H1 (cell line): Measurements from ENCODE around the gene NCR2. TPM values are rescaled to one million over a fixed set of nuclear protein-coding genes. Genes with fewer than 3 reads are reported as not detected.

Experiments
- ASH2L ChIP-seq: fragments of 200-600, 300-600 bp; sonication (generic); IDR thresholded peaks from one replicate; pipeline ENCODE4 v1.7.1; 2017; ENCODE audit warnings: low read length
- FOSL1 ChIP-seq: IDR thresholded peaks from 2 replicates; pipeline ENCODE4 v1.6.1; 2011; ENCODE audit warnings: mild to moderate bottlenecking, low read depth, low read length, moderate library complexity; ENCODE audit not compliant: insufficient read depth
- HDAC6 ChIP-seq: IDR thresholded peaks from one replicate; pipeline ENCODE4 v1.7.1; 2012; ENCODE audit warnings: low read depth, mild to moderate bottlenecking, inconsistent platforms, low read length, moderate library complexity
- KDM4A ChIP-seq: IDR thresholded peaks from one replicate; pipeline ENCODE4 v1.7.1; 2012; ENCODE audit warnings: low read depth, mild to moderate bottlenecking, moderate library complexity, low read length, inconsistent platforms; ENCODE audit not compliant: severe bottlenecking
- polyA plus RNA-seq, 7 experiments: library from polyadenylated mRNA; depleted of rRNA in 3 of 7; stranded (reverse) in 5 of 7; unstranded in 2 of 7; fragments of >200 nt in 5 of 7; fragments of 200-250 nt in 2 of 7; gene quantifications; 1 replicate in 5 of 7; 2 replicates in 1 of 7; 4 replicates in 1 of 7; pipeline versions ENCODE4 v1.2.1 to v1.2.3, GENCODE V29; 2011 to 2013; ENCODE audit warnings: missing spikeins in 2 of 7, mixed read lengths in 2 of 7
- total RNA-seq: library from RNA; stranded (reverse); fragmentation: NEBNext Ultra II Directional; extraction: Animal tissue kit (Norgen Biotek cat#: 25700); gene quantifications from 2 replicates; pipeline ENCODE4 v1.2.1, GENCODE V29; 2021
- TF ChIP-seq, protein P1 (sequence below): fragments of 300-600 bp; sonication (generic); IDR thresholded peaks from 2 replicates; pipeline ENCODE4 v1.7.1; 2012; ENCODE audit warnings: low read length, moderate library complexity, mild to moderate bottlenecking, inconsistent platforms; ENCODE audit not compliant: insufficient replicate concordance
- TF ChIP-seq, protein P2 (sequence below): IDR thresholded peaks from 2 replicates; pipeline ENCODE4 v1.6.1; 2011; ENCODE audit warnings: low read length, improper control_type of control experiment
- TF ChIP-seq, protein P3 (sequence below), 3 experiments: IDR thresholded peaks; 1 replicate in 2 of 3; 2 replicates in 1 of 3; pipeline versions ENCODE4 v1.5.1 to v1.6.1; 2011; ENCODE audit warnings: low read length in 3 of 3, mild to moderate bottlenecking in 3 of 3, inconsistent platforms in 2 of 3, low read depth in 1 of 3, moderate library complexity in 1 of 3; ENCODE audit not compliant: insufficient read depth in 1 of 3; ENCODE audit errors: control extremely low read depth in 1 of 3

NCR2 gene
- total and polyA plus RNA-seq, 2 of the 8 experiments (the other 6 are each of a cell fraction or from before 2014, with no cell fraction given): not detected

DNA sequence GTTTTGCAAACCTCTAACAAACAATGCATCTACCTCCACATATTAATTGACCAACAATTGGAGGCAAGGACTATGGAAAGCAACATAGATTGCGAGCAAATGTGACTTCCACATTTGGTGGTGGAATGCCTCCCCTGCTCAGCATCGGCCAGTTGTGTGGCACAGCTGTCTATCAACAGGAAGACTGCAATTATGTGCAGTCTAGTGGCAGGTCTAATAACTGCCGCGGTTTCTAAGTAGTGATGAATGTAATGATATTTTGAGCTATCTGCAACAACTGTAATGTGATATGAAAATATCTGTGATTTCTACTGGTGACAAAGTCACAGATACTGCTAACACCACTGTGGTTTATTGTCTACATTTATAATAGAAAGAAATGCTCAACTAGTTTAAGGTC is 56.8 kb downstream of the NCR2 start (continued):
- TF ChIP-seq, protein P1, sequence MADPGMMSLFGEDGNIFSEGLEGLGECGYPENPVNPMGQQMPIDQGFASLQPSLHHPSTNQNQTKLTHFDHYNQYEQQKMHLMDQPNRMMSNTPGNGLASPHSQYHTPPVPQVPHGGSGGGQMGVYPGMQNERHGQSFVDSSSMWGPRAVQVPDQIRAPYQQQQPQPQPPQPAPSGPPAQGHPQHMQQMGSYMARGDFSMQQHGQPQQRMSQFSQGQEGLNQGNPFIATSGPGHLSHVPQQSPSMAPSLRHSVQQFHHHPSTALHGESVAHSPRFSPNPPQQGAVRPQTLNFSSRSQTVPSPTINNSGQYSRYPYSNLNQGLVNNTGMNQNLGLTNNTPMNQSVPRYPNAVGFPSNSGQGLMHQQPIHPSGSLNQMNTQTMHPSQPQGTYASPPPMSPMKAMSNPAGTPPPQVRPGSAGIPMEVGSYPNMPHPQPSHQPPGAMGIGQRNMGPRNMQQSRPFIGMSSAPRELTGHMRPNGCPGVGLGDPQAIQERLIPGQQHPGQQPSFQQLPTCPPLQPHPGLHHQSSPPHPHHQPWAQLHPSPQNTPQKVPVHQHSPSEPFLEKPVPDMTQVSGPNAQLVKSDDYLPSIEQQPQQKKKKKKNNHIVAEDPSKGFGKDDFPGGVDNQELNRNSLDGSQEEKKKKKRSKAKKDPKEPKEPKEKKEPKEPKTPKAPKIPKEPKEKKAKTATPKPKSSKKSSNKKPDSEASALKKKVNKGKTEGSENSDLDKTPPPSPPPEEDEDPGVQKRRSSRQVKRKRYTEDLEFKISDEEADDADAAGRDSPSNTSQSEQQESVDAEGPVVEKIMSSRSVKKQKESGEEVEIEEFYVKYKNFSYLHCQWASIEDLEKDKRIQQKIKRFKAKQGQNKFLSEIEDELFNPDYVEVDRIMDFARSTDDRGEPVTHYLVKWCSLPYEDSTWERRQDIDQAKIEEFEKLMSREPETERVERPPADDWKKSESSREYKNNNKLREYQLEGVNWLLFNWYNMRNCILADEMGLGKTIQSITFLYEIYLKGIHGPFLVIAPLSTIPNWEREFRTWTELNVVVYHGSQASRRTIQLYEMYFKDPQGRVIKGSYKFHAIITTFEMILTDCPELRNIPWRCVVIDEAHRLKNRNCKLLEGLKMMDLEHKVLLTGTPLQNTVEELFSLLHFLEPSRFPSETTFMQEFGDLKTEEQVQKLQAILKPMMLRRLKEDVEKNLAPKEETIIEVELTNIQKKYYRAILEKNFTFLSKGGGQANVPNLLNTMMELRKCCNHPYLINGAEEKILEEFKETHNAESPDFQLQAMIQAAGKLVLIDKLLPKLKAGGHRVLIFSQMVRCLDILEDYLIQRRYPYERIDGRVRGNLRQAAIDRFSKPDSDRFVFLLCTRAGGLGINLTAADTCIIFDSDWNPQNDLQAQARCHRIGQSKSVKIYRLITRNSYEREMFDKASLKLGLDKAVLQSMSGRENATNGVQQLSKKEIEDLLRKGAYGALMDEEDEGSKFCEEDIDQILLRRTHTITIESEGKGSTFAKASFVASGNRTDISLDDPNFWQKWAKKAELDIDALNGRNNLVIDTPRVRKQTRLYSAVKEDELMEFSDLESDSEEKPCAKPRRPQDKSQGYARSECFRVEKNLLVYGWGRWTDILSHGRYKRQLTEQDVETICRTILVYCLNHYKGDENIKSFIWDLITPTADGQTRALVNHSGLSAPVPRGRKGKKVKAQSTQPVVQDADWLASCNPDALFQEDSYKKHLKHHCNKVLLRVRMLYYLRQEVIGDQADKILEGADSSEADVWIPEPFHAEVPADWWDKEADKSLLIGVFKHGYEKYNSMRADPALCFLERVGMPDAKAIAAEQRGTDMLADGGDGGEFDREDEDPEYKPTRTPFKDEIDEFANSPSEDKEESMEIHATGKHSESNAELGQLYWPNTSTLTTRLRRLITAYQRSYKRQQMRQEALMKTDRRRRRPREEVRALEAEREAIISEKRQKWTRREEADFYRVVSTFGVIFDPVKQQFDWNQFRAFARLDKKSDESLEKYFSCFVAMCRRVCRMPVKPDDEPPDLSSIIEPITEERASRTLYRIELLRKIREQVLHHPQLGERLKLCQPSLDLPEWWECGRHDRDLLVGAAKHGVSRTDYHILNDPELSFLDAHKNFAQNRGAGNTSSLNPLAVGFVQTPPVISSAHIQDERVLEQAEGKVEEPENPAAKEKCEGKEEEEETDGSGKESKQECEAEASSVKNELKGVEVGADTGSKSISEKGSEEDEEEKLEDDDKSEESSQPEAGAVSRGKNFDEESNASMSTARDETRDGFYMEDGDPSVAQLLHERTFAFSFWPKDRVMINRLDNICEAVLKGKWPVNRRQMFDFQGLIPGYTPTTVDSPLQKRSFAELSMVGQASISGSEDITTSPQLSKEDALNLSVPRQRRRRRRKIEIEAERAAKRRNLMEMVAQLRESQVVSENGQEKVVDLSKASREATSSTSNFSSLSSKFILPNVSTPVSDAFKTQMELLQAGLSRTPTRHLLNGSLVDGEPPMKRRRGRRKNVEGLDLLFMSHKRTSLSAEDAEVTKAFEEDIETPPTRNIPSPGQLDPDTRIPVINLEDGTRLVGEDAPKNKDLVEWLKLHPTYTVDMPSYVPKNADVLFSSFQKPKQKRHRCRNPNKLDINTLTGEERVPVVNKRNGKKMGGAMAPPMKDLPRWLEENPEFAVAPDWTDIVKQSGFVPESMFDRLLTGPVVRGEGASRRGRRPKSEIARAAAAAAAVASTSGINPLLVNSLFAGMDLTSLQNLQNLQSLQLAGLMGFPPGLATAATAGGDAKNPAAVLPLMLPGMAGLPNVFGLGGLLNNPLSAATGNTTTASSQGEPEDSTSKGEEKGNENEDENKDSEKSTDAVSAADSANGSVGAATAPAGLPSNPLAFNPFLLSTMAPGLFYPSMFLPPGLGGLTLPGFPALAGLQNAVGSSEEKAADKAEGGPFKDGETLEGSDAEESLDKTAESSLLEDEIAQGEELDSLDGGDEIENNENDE: no peak
- TF ChIP-seq FOSL1: no peak
- TF ChIP-seq KDM4A: no peak
- TF ChIP-seq ASH2L: no peak
- TF ChIP-seq HDAC6: no peak
- TF ChIP-seq, protein P2, sequence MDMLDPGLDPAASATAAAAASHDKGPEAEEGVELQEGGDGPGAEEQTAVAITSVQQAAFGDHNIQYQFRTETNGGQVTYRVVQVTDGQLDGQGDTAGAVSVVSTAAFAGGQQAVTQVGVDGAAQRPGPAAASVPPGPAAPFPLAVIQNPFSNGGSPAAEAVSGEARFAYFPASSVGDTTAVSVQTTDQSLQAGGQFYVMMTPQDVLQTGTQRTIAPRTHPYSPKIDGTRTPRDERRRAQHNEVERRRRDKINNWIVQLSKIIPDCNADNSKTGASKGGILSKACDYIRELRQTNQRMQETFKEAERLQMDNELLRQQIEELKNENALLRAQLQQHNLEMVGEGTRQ: no peak
- TF ChIP-seq, protein P3, sequence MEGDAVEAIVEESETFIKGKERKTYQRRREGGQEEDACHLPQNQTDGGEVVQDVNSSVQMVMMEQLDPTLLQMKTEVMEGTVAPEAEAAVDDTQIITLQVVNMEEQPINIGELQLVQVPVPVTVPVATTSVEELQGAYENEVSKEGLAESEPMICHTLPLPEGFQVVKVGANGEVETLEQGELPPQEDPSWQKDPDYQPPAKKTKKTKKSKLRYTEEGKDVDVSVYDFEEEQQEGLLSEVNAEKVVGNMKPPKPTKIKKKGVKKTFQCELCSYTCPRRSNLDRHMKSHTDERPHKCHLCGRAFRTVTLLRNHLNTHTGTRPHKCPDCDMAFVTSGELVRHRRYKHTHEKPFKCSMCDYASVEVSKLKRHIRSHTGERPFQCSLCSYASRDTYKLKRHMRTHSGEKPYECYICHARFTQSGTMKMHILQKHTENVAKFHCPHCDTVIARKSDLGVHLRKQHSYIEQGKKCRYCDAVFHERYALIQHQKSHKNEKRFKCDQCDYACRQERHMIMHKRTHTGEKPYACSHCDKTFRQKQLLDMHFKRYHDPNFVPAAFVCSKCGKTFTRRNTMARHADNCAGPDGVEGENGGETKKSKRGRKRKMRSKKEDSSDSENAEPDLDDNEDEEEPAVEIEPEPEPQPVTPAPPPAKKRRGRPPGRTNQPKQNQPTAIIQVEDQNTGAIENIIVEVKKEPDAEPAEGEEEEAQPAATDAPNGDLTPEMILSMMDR (IDR thresholded peaks at IDR 0.05; ENCODE audit: control extremely low read depth in 1 of 3, insufficient read depth in 1 of 3, low read depth in 1 of 3, low read length in 3 of 3): no peak
